ENCODE measurements around the gene UBAC2. TPM values are rescaled to one million over a fixed set of nuclear protein-coding genes. Genes with fewer than 3 reads are reported as not detected.

UBAC2 gene
- polyA plus RNA-seq, 3 donors, result 59.6 to 113 (median 96.7) TPM

DNA sequence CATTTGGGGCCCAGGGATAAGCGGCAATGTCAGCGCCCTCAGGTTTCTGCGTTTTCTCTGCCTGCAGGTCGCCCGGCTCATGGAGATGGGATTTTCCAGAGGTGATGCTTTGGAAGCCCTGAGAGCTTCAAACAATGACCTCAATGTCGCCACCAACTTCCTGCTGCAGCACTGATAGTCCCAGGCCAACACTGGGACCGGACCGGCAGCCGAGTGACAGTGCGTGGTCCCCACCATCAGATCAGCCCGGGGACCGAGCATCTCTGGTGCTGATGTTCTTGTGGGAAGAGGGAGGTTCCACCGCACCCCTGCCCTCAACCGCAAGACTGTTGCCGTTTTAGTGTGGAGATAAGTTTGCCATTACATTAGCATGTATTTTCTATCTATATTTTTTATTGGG, 184.5 kb downstream of the UBAC2 start:
- intact Hi-C loops (cut with micrococcal nuclease), result loop anchor here (5.0 to 10.0 kb wide), 2 partner anchors 118 to 120 kb away; no protein-coding TSS in a partner anchor
- 96% methylated on average over 6 of the region's 15 CpGs for WGBS (ENCODE audit: insufficient coverage)
- H3K27ac ChIP-seq (ENCODE audit: low read depth in 1 of 2, low read length in 2 of 2), result no peak overlapping the region

DNA sequence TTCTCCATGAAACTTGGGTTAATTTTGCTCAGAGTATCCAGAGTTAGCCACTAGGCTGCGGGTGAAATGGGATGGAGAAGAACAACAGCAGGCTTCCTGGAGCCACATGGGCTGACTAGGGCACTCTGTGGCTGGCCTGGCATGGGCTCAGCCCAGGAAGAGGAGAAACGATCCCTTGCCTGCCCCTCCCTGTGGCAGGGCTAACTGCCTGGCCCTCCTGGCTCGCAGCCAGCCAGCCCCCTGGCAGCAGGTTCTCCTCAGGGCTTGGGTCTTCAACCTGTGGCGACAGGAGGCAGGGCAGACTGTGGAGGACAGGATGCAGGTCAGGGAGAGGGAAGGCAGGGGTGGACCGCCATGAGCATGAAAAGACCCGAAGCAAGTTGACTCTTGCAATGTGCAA, 185.3 kb downstream of the UBAC2 start:
- intact Hi-C loops (cut with micrococcal nuclease), result loop anchor here (2.0 to 10.0 kb wide), 3 partner anchors 51 to 121 kb away; no protein-coding TSS in a partner anchor
- peaks cover 18 to 36% of the 10 kb centered on the region in 2 donors for H3K36me3 ChIP-seq (replicated peaks in 1 of 2; ENCODE audit: control insufficient read depth in 1 of 2, insufficient read depth in 2 of 2, low read length in 2 of 2)
- WGBS (ENCODE audit: insufficient coverage), result 48% methylated on average over 4 of the region's 6 CpGs
- H2AFZ ChIP-seq (ENCODE audit: insufficient read depth, low read depth, low read length, poor library complexity, severe bottlenecking), result no peak overlapping the region
- no peaks in the 10 kb centered on the region for H4K20me1 ChIP-seq (ENCODE audit: insufficient read depth, low read length)
- H3K27me3 Mint-ChIP-seq (ENCODE audit: low read depth in 3 of 3), result peaks cover 0 to 3% (median 3%) of the 10 kb centered on the region in 3 donors
- H3K9me3 ChIP-seq (replicated peaks in 1 of 2; ENCODE audit: control insufficient read depth in 1 of 2, insufficient read depth in 1 of 2, low read length in 2 of 2), result no peaks in the 10 kb centered on the region
- H3K79me2 ChIP-seq (ENCODE audit: insufficient read depth, low read length), result no peaks in the 10 kb centered on the region
- H3K4me1 ChIP-seq (ENCODE audit: control insufficient read depth in 1 of 2, insufficient read depth in 2 of 2, low read length in 2 of 2), result peaks cover 6 to 13% of the 10 kb centered on the region in 2 donors
- H3K4me3 ChIP-seq (replicated peaks in 1 of 3; ENCODE audit: low read depth in 2 of 3, low read length in 3 of 3), result no peak overlapping the region
- H3K9me3 Mint-ChIP-seq, result no peaks in the 10 kb centered on the region
- peak overlapping the region in 1 of 2 donors; percentile 9 for H3K27ac ChIP-seq (ENCODE audit: low read depth in 1 of 2, low read length in 2 of 2)
- H3K27ac Mint-ChIP-seq, result peak overlapping the region in 6 of 7 donors; percentile 27 to 78 (median 54)
- no peaks in the 10 kb centered on the region for H3K27me3 ChIP-seq (ENCODE audit: control insufficient read depth in 2 of 2, insufficient read depth in 2 of 2, low read length in 2 of 2)
- no peak overlapping the region for H3K9ac ChIP-seq (ENCODE audit: insufficient read depth, low read length, poor library complexity, severe bottlenecking)
- H3K4me3 Mint-ChIP-seq, result no peak overlapping the region
- H3K4me2 ChIP-seq (replicated peaks; ENCODE audit: extremely low read depth, low read length, poor library complexity, severe bottlenecking), result no peak overlapping the region
- TF ChIP-seq, protein P1, sequence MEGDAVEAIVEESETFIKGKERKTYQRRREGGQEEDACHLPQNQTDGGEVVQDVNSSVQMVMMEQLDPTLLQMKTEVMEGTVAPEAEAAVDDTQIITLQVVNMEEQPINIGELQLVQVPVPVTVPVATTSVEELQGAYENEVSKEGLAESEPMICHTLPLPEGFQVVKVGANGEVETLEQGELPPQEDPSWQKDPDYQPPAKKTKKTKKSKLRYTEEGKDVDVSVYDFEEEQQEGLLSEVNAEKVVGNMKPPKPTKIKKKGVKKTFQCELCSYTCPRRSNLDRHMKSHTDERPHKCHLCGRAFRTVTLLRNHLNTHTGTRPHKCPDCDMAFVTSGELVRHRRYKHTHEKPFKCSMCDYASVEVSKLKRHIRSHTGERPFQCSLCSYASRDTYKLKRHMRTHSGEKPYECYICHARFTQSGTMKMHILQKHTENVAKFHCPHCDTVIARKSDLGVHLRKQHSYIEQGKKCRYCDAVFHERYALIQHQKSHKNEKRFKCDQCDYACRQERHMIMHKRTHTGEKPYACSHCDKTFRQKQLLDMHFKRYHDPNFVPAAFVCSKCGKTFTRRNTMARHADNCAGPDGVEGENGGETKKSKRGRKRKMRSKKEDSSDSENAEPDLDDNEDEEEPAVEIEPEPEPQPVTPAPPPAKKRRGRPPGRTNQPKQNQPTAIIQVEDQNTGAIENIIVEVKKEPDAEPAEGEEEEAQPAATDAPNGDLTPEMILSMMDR (IDR thresholded peaks at IDR 0.05), result no peak
- no peak for DNase-seq
- H3K4me1 Mint-ChIP-seq, result peaks cover 31% of the 10 kb centered on the region
- H3K36me3 Mint-ChIP-seq, result peaks cover 56 to 67% of the 10 kb centered on the region in 2 donors

More for the DNA sequence above, 184.5 kb downstream of the UBAC2 start:
- H3K36me3 Mint-ChIP-seq, result peaks cover 64 to 74% of the 10 kb centered on the region in 2 donors
- Histone ChIP-seq H3K9ac (ENCODE audit: insufficient read depth, low read length, poor library complexity, severe bottlenecking) (no peak overlapping the region), H3K79me2 (ENCODE audit: insufficient read depth, low read length) (no peaks in the 10 kb centered on the region), H3K4me2 (replicated peaks; ENCODE audit: extremely low read depth, low read length, poor library complexity, severe bottlenecking) (no peak overlapping the region), H4K20me1 (ENCODE audit: insufficient read depth, low read length) (no peaks in the 10 kb centered on the region), H3K4me3 (replicated peaks in 1 of 3; ENCODE audit: low read depth in 2 of 3, low read length in 3 of 3) (no peak overlapping the region), H2AFZ (ENCODE audit: insufficient read depth, low read depth, low read length, poor library complexity, severe bottlenecking) (no peak overlapping the region), H3K36me3 (replicated peaks in 1 of 2; ENCODE audit: control insufficient read depth in 1 of 2, insufficient read depth in 2 of 2, low read length in 2 of 2) (peaks cover 25 to 43% of the 10 kb centered on the region in 2 donors), H3K9me3 (replicated peaks in 1 of 2; ENCODE audit: control insufficient read depth in 1 of 2, insufficient read depth in 1 of 2, low read length in 2 of 2) (no peaks in the 10 kb centered on the region), H3K27me3 (ENCODE audit: control insufficient read depth in 2 of 2, insufficient read depth in 2 of 2, low read length in 2 of 2) (no peaks in the 10 kb centered on the region), H3K4me1 (ENCODE audit: control insufficient read depth in 1 of 2, insufficient read depth in 2 of 2, low read length in 2 of 2) (peaks cover 6 to 13% of the 10 kb centered on the region in 2 donors)
- DNase-seq, result no peak
- TF ChIP-seq, protein P1 (IDR thresholded peaks at IDR 0.05), result no peak
- H3K4me3 Mint-ChIP-seq, result no peak overlapping the region
- H3K27me3 Mint-ChIP-seq (ENCODE audit: low read depth in 3 of 3), result peaks cover 0 to 3% (median 3%) of the 10 kb centered on the region in 3 donors
- no peaks in the 10 kb centered on the region for H3K9me3 Mint-ChIP-seq
- peak overlapping the region in 1 of 7 donors; percentile 62 for H3K27ac Mint-ChIP-seq
- peaks cover 32% of the 10 kb centered on the region for H3K4me1 Mint-ChIP-seq

Measured in CD14-positive monocyte (primary cell).